MM.1S (cell line): ENCODE results near the gene PDSS2.

ENCODE experiments used
- DNase-seq: peaks from one replicate; pipeline ENCODE4 v3.0.0-alpha.2; 2015
- H2AFZ ChIP-seq: fragments of 300-600 bp; sonication (generic); 2 replicates; pipeline ENCODE4 v1.6.0; 2016; ENCODE audit warnings: antibody characterized with exemption, low read length
- H3F3A ChIP-seq: fragments of 300-600 bp; sonication (generic); 2 replicates; pipeline ENCODE4 v1.6.1; 2016; ENCODE audit warnings: mild to moderate bottlenecking, antibody characterized with exemption, low read length, moderate library complexity, mixed read lengths; ENCODE audit not compliant: insufficient read depth
- H3K27ac ChIP-seq: fragments of 300-600 bp; sonication (generic); 2 replicates; pipeline ENCODE4 v1.5.1; 2016; ENCODE audit warnings: mild to moderate bottlenecking, low read length
- H3K27me3 ChIP-seq: fragments of 300-600 bp; sonication (generic); replicated peaks from 2 replicates; pipeline ENCODE4 v1.6.0; 2016; ENCODE audit warnings: low read length; ENCODE audit not compliant: insufficient read depth
- H3K36me3 ChIP-seq: fragments of 300-600 bp; sonication (generic); replicated peaks from 2 replicates; pipeline ENCODE4 v1.6.1; 2016; ENCODE audit warnings: mild to moderate bottlenecking, low read length, mixed read lengths; ENCODE audit not compliant: insufficient read depth
- H3K4me1 ChIP-seq: fragments of 300-600 bp; sonication (generic); 2 replicates; pipeline ENCODE4 v1.6.1; 2016; ENCODE audit warnings: low read length, mixed read lengths
- H3K4me2 ChIP-seq: fragments of 300-600 bp; sonication (generic); 2 replicates; pipeline ENCODE4 v1.6.0; 2016; ENCODE audit warnings: low read depth, low read length
- H3K4me3 ChIP-seq: fragments of 300-600 bp; sonication (generic); 2 replicates; pipeline ENCODE4 v1.5.1; 2016; ENCODE audit warnings: low read length, mixed read lengths
- H3K79me2 ChIP-seq: fragments of 300-600 bp; sonication (generic); 2 replicates; pipeline ENCODE4 v1.6.1; 2016; ENCODE audit warnings: mixed run types, low read length, mixed read lengths
- H3K9ac ChIP-seq: fragments of 300-600 bp; sonication (generic); 2 replicates; pipeline ENCODE4 v1.6.1; 2016; ENCODE audit warnings: low read length, mixed read lengths
- H3K9me2 ChIP-seq: fragments of 300-600 bp; sonication (generic); replicated peaks from 2 replicates; pipeline ENCODE4 v1.6.1; 2016; ENCODE audit warnings: mild to moderate bottlenecking, low read length, mixed read lengths; ENCODE audit not compliant: insufficient read depth
- H3K9me3 ChIP-seq: fragments of 300-600 bp; sonication (generic); replicated peaks from 2 replicates; pipeline ENCODE4 v1.6.1; 2016; ENCODE audit warnings: mild to moderate bottlenecking, low read length, mixed read lengths; ENCODE audit not compliant: insufficient read depth
- H4K20me1 ChIP-seq: fragments of 300-600 bp; sonication (generic); 2 replicates; pipeline ENCODE4 v1.6.1; 2016; ENCODE audit warnings: mild to moderate bottlenecking, low read length, moderate library complexity, mixed read lengths; ENCODE audit not compliant: insufficient read depth
- CTCF ChIP-seq: fragments of 300-600 bp; sonication (generic); IDR thresholded peaks from 2 replicates; pipeline ENCODE4 v1.5.1; 2016; ENCODE audit warnings: antibody characterized with exemption, low read length, mixed read lengths
- EZH2 ChIP-seq: fragments of 300-600 bp; sonication (generic); optimal IDR thresholded peaks from 2 replicates; pipeline ENCODE3; 2017; ENCODE audit warnings: low read depth, mild to moderate bottlenecking, antibody characterized with exemption, low read length, mixed read lengths
- EZH2phosphoT487 ChIP-seq: fragments of 300-600 bp; sonication (generic); IDR thresholded peaks from 2 replicates; pipeline ENCODE4 v1.6.1; 2018; ENCODE audit warnings: antibody characterized with exemption, low read length

Gene PDSS2

GRCh38 chr6:107305391-107305790 is 154.0 kb downstream of the PDSS2 start:
- H2AFZ ChIP-seq: no peak overlapping the region
- no peak overlapping the region for H3K4me3 ChIP-seq
- no peak overlapping the region for H3K9ac ChIP-seq
- H3K36me3 ChIP-seq: no peaks in the 10 kb centered on the region
- H3K9me2 ChIP-seq: no peaks in the 10 kb centered on the region
- no peak overlapping the region for H3K4me2 ChIP-seq
- no peaks in the 10 kb centered on the region for H3K9me3 ChIP-seq
- no peaks in the 10 kb centered on the region for H3K27me3 ChIP-seq
- no peak for DNase-seq
- no peak overlapping the region for H3K27ac ChIP-seq
- H4K20me1 ChIP-seq: no peaks in the 10 kb centered on the region
- H3K4me1 ChIP-seq: peaks cover 7% of the 10 kb centered on the region; the same call in 1 of the 2 replicates
- H3K79me2 ChIP-seq: no peaks in the 10 kb centered on the region
- TF ChIP-seq EZH2phosphoT487 (no peak), EZH2 (no peak), CTCF (no peak)
- no peaks in the 10 kb centered on the region for H3F3A ChIP-seq

- Histone ChIP-seq H3K4me2 (no peak overlapping the region), H3K79me2 (no peaks in the 10 kb centered on the region), H3K9ac (no peak overlapping the region), H3K4me1 (peaks cover 7% of the 10 kb centered on the region; the same call in 1 of the 2 replicates), H2AFZ (no peak overlapping the region), H3K9me2 (no peaks in the 10 kb centered on the region), H3K27me3 (no peaks in the 10 kb centered on the region), H3K4me3 (no peak overlapping the region), H4K20me1 (no peaks in the 10 kb centered on the region), H3K36me3 (no peaks in the 10 kb centered on the region), H3K9me3 (no peaks in the 10 kb centered on the region), H3F3A (no peaks in the 10 kb centered on the region), H3K27ac (no peak overlapping the region)
- TF ChIP-seq EZH2phosphoT487 (no peak), CTCF (no peak), EZH2 (no peak)
- DNase-seq: no peak
Observed at GRCh38 chr6:107304421-107305025, 154.8 kb downstream of the PDSS2 start.

- Histone ChIP-seq H4K20me1 (no peaks in the 10 kb centered on the region), H3K79me2 (no peaks in the 10 kb centered on the region), H3K4me2 (no peak overlapping the region), H3K27me3 (no peaks in the 10 kb centered on the region), H3K4me3 (no peak overlapping the region), H3K4me1 (no peaks in the 10 kb centered on the region), H3K9me3 (no peaks in the 10 kb centered on the region), H3K9ac (no peak overlapping the region), H3F3A (no peaks in the 10 kb centered on the region), H3K9me2 (no peaks in the 10 kb centered on the region), H3K36me3 (no peaks in the 10 kb centered on the region), H2AFZ (no peak overlapping the region), H3K27ac (no peak overlapping the region)
- no peak for DNase-seq
- TF ChIP-seq CTCF: no peak
- TF ChIP-seq EZH2phosphoT487: no peak
- TF ChIP-seq EZH2: no peak
Observed at GRCh38 chr6:107293350-107293749, 166.0 kb downstream of the PDSS2 start.
